ENCODE results near the gene BMPR2. TPM values are rescaled to one million over a fixed set of nuclear protein-coding genes. Genes with fewer than 3 reads are reported as not detected.
A peak's percentile ranks its signal among the peaks of the same experiment; 100 is the strongest.

The BMPR2 gene
- polyA plus RNA-seq, 1 of the 3 experiments (the other 2 are of a cell fraction), result 10.2 TPM

DNA sequence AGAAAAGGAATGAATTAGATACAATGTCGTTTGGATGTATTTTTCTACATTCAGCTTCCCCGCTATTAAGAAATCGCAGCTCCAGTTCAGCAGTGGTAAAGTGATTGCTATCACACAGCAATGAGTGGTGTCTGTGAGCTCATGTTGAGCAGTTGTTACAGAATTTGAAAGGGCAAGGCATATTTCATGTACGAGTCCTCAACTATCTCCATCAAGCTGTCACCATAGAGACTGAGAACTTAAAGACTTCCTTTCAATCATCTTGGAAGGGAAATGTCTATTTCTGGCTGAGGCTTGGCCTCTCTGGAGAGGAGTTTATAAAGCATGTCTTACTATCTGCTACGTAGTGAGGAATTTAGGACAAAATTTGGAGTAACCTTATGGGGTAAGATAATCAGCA lies 234.3 kb downstream of the BMPR2 start:
- whole genome bisulfite sequencing (ENCODE audit: low lambda C conversion rate), result 73% methylated on average over 5 of the region's 5 CpGs
- CTCF ChIA-PET, result interaction anchor here (1.6 kb wide), 1 partner anchor 21 kb away, joined by 4 read pairs; no protein-coding TSS in a partner anchor
- Histone ChIP-seq H3K9ac (no peak overlapping the region), H4K20me1 (ENCODE audit: insufficient read depth) (no peaks in the 10 kb centered on the region), H3K4me3 (ENCODE audit: low read depth in 2 of 2, low read length in 1 of 2) (no peak overlapping the region), H3K27me3 (ENCODE audit: insufficient read depth) (no peaks in the 10 kb centered on the region), H3K9me2 (no peaks in the 10 kb centered on the region), H3K4me1 (ENCODE audit: control insufficient read depth in 1 of 2, insufficient read depth in 2 of 2, low read depth in 1 of 2, low read length in 1 of 2) (no peaks in the 10 kb centered on the region), H3F3A (replicated peaks; ENCODE audit: insufficient read depth) (no peaks in the 10 kb centered on the region), H3K4me2 (no peak overlapping the region), H3K9me3 (no peaks in the 10 kb centered on the region), H3K27ac (ENCODE audit: low read depth in 2 of 2, low read length in 1 of 2) (no peak overlapping the region), H3K79me2 (ENCODE audit: insufficient read depth) (no peaks in the 10 kb centered on the region), H2AFZ (ENCODE audit: low read depth) (no peak overlapping the region), H3K36me3 (replicated peaks in 1 of 2; ENCODE audit: control insufficient read depth in 1 of 2, insufficient read depth in 2 of 2, low read length in 1 of 2) (no peaks in the 10 kb centered on the region)
- no peak for DNase-seq
- TF ChIP-seq GATA2 (CRISPR knock-in tag; IDR thresholded peaks at IDR 0.05), result no peak
- no peak for TF ChIP-seq JUND (IDR thresholded peaks at IDR 0.05)
- TF ChIP-seq CHD2 (IDR thresholded peaks at IDR 0.05; ENCODE audit: low read length, partially characterized antibody), result no peak
- no peak for TF ChIP-seq FOXM1 (IDR thresholded peaks at IDR 0.05; ENCODE audit: low read depth)
- TF ChIP-seq, protein P1, sequence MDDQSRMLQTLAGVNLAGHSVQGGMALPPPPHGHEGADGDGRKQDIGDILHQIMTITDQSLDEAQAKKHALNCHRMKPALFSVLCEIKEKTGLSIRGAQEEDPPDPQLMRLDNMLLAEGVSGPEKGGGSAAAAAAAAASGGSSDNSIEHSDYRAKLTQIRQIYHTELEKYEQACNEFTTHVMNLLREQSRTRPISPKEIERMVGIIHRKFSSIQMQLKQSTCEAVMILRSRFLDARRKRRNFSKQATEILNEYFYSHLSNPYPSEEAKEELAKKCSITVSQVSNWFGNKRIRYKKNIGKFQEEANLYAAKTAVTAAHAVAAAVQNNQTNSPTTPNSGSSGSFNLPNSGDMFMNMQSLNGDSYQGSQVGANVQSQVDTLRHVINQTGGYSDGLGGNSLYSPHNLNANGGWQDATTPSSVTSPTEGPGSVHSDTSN (IDR thresholded peaks at IDR 0.05), result peak; percentile 38
- POLR2A ChIA-PET, result no interaction called here

DNA sequence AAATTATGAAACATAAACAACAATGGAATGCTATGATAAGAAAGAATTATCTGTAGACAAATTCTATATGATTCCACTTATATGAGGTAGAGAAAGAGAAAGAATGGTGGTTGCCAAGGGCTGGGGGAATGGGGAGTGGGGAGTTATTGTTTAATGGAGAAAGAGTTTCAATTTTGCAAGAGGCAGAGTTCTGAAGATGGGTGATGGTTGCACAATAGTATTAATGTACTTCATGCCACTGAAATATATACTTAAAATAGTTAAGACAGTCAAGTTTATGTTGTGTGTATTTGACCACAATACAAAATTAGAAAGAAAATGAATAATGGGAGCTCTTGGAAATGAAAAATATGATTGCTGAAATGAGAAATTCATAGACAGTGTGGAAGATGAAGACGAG lies 236.0 kb downstream of the BMPR2 start:
- Histone ChIP-seq H3K9me2 (no peaks in the 10 kb centered on the region), H3K27me3 (ENCODE audit: insufficient read depth) (no peaks in the 10 kb centered on the region), H2AFZ (ENCODE audit: low read depth) (no peak overlapping the region), H3K4me3 (ENCODE audit: low read depth in 2 of 2, low read length in 1 of 2) (no peak overlapping the region), H3K4me2 (no peak overlapping the region), H3K9ac (no peak overlapping the region), H3K9me3 (no peaks in the 10 kb centered on the region), H3K27ac (ENCODE audit: low read depth in 2 of 2, low read length in 1 of 2) (no peak overlapping the region), H3K79me2 (ENCODE audit: insufficient read depth) (no peaks in the 10 kb centered on the region), H3K36me3 (replicated peaks in 1 of 2; ENCODE audit: control insufficient read depth in 1 of 2, insufficient read depth in 2 of 2, low read length in 1 of 2) (no peaks in the 10 kb centered on the region), H4K20me1 (ENCODE audit: insufficient read depth) (no peaks in the 10 kb centered on the region), H3F3A (replicated peaks; ENCODE audit: insufficient read depth) (no peaks in the 10 kb centered on the region), H3K4me1 (ENCODE audit: control insufficient read depth in 1 of 2, insufficient read depth in 2 of 2, low read depth in 1 of 2, low read length in 1 of 2) (no peaks in the 10 kb centered on the region)
- ChIA-PET CTCF (no interaction called here), POLR2A (no interaction called here)
- 95% methylated on average over 1 of the region's 1 CpG for WGBS (ENCODE audit: low lambda C conversion rate)
- TF ChIP-seq TEAD4 (IDR thresholded peaks at IDR 0.05; ENCODE audit: borderline replicate concordance, insufficient read depth) (no peak), TAF1 (IDR thresholded peaks at IDR 0.05; ENCODE audit: borderline replicate concordance, low read depth, low read length) (no peak), NFIC (IDR thresholded peaks at IDR 0.05; ENCODE audit: borderline replicate concordance) (no peak), RFX5 (IDR thresholded peaks at IDR 0.05; ENCODE audit: low read length) (no peak), MEF2A (IDR thresholded peaks at IDR 0.05; ENCODE audit: borderline replicate concordance, low read depth) (no peak), JUND (IDR thresholded peaks at IDR 0.05) (no peak), ELF1 (IDR thresholded peaks at IDR 0.05) (no peak), CHD2 (IDR thresholded peaks at IDR 0.05; ENCODE audit: low read length, partially characterized antibody) (no peak), GATA2 (CRISPR knock-in tag; IDR thresholded peaks at IDR 0.05) (no peak)
- DNase-seq, result no peak

DNA sequence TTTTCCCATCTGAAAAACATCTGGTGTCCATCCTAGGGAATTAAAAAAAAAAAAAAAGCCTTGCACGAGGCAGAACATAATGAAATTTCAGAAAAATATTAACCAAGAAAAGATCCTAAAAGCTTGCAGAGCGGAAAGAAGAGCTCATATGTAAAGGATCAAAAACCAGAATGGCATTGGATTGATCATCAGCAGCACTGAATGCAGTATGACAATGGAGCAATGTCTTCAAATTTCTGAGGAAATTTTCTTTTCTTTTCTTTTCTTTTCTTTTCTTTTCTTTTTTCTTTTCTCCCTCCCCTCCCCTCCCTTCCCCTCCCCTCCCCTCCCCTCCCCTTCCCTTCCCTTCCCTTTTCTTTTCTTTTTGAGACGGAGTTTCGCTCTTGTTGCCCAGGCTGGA lies 237.4 kb downstream of the BMPR2 start:
- H2AFZ ChIP-seq (ENCODE audit: low read depth), result no peak overlapping the region
- CTCF ChIA-PET, result interaction anchor here (1.1 to 1.8 kb wide), 2 partner anchors 15 to 123 kb away, joined by 3 to 5 read pairs; no protein-coding TSS in a partner anchor
- 70% methylated on average over 4 of the region's 4 CpGs for WGBS (ENCODE audit: low lambda C conversion rate)

More for the DNA sequence above, 237.4 kb downstream of the BMPR2 start:
- no peaks in the 10 kb centered on the region for H4K20me1 ChIP-seq (ENCODE audit: insufficient read depth)
- no peaks in the 10 kb centered on the region for H3K9me3 ChIP-seq
- H3K36me3 ChIP-seq (replicated peaks in 1 of 2; ENCODE audit: control insufficient read depth in 1 of 2, insufficient read depth in 2 of 2, low read length in 1 of 2), result no peaks in the 10 kb centered on the region
- H3K9me2 ChIP-seq, result no peaks in the 10 kb centered on the region
- H3K27me3 ChIP-seq (ENCODE audit: insufficient read depth), result no peaks in the 10 kb centered on the region
- no peak overlapping the region for H3K4me2 ChIP-seq
- no peaks in the 10 kb centered on the region for H3K4me1 ChIP-seq (ENCODE audit: control insufficient read depth in 1 of 2, insufficient read depth in 2 of 2, low read depth in 1 of 2, low read length in 1 of 2)
- no peak for DNase-seq
- H3K9ac ChIP-seq, result no peak overlapping the region
- H3K27ac ChIP-seq (ENCODE audit: low read depth in 2 of 2, low read length in 1 of 2), result no peak overlapping the region
- TF ChIP-seq RXRA (IDR thresholded peaks at IDR 0.05; ENCODE audit: borderline replicate concordance, low read depth), result no peak
- TF ChIP-seq TEAD4 (IDR thresholded peaks at IDR 0.05; ENCODE audit: borderline replicate concordance, insufficient read depth), result no peak
- TF ChIP-seq RAD21 (IDR thresholded peaks at IDR 0.05; ENCODE audit: low read length), result no peak
- TF ChIP-seq NRF1 (IDR thresholded peaks at IDR 0.05; ENCODE audit: low read depth, low read length), result no peak
- TF ChIP-seq MEF2A (IDR thresholded peaks at IDR 0.05; ENCODE audit: borderline replicate concordance, low read depth), result no peak
- TF ChIP-seq EZH2phosphoT487 (IDR thresholded peaks at IDR 0.05; ENCODE audit: borderline replicate concordance, low read depth), result no peak
- TF ChIP-seq MXI1 (IDR thresholded peaks at IDR 0.05; ENCODE audit: low read depth, low read length), result no peak
- H3K4me3 ChIP-seq (ENCODE audit: low read depth in 2 of 2, low read length in 1 of 2), result no peak overlapping the region
- H3F3A ChIP-seq (replicated peaks; ENCODE audit: insufficient read depth), result no peaks in the 10 kb centered on the region
- POLR2A ChIA-PET, result no interaction called here
- H3K79me2 ChIP-seq (ENCODE audit: insufficient read depth), result no peaks in the 10 kb centered on the region
